ENCODE results near the gene SLC30A1.
A peak's percentile ranks its signal among the peaks of the same experiment; 100 is the strongest.
"Not testable (repeated sequence)": the region's sequence is repeated elsewhere in the genome, so short reads cannot be mapped to it uniquely, and the experiment has no call there.

SLC30A1 gene

GRCh38 chr1:211578640-211579439 lies at the start of gene SLC30A1:
TSS of gene SLC30A1 (minus strand) at chr1:211579161. CDS start at chr1:211578612, 549 bp downstream.
- DNase-seq (ENCODE audit: low read depth in 2 of 2): peak; percentile 99

- DNase-seq (ENCODE audit: low read depth in 2 of 2): no peak
Measured at GRCh38 chr1:211628417-211628816, 49.5 kb upstream of the SLC30A1 start.

GRCh38 chr1:211627259-211627658 lies 48.3 kb upstream of the SLC30A1 start:
- DNase-seq (ENCODE audit: low read depth in 2 of 2): no peak

GRCh38 chr1:211625866-211626265 lies 46.9 kb upstream of the SLC30A1 start:
- not testable (repeated sequence) for DNase-seq (ENCODE audit: low read depth in 2 of 2)

GRCh38 chr1:211625040-211625439 lies 46.1 kb upstream of the SLC30A1 start:
- no peak for DNase-seq (ENCODE audit: low read depth in 2 of 2)

GRCh38 chr1:211623515-211623914 lies 44.6 kb upstream of the SLC30A1 start:
- DNase-seq (ENCODE audit: low read depth in 2 of 2): no peak

GRCh38 chr1:211621447-211622198 lies 42.7 kb upstream of the SLC30A1 start:
- DNase-seq (ENCODE audit: low read depth in 2 of 2): no peak

GRCh38 chr1:211620097-211620496 lies 41.1 kb upstream of the SLC30A1 start:
- DNase-seq (ENCODE audit: low read depth in 2 of 2): no peak

- DNase-seq (ENCODE audit: low read depth in 2 of 2): no peak
Measured at GRCh38 chr1:211619033-211619996, 40.4 kb upstream of the SLC30A1 start.

GRCh38 chr1:211616965-211617297 lies 38.0 kb upstream of the SLC30A1 start:
- no peak for DNase-seq (ENCODE audit: low read depth in 2 of 2)

- no peak for DNase-seq (ENCODE audit: low read depth in 2 of 2)
Measured at GRCh38 chr1:211616231-211616964, 37.4 kb upstream of the SLC30A1 start.

GRCh38 chr1:211614615-211615014 lies 35.7 kb upstream of the SLC30A1 start:
- DNase-seq (ENCODE audit: low read depth in 2 of 2): no peak

GRCh38 chr1:211613951-211614350 lies 35.0 kb upstream of the SLC30A1 start:
- DNase-seq (ENCODE audit: low read depth in 2 of 2): no peak

- DNase-seq (ENCODE audit: low read depth in 2 of 2): no peak
Measured at GRCh38 chr1:211613108-211613947, 34.4 kb upstream of the SLC30A1 start.

GRCh38 chr1:211612786-211613107 lies 33.8 kb upstream of the SLC30A1 start:
- DNase-seq (ENCODE audit: low read depth in 2 of 2): no peak

- no peak for DNase-seq (ENCODE audit: low read depth in 2 of 2)
Measured at GRCh38 chr1:211611818-211612217, 32.9 kb upstream of the SLC30A1 start.

GRCh38 chr1:211610779-211611556 lies 32.0 kb upstream of the SLC30A1 start:
- no peak for DNase-seq (ENCODE audit: low read depth in 2 of 2)

- DNase-seq (ENCODE audit: low read depth in 2 of 2): no peak
Measured at GRCh38 chr1:211609120-211610024, 30.4 kb upstream of the SLC30A1 start.
